ENCODE measurements around the gene FGF5.
A peak's percentile ranks its signal among the peaks of the same experiment; 100 is the strongest.

Gene FGF5

GRCh38 chr4:80266253-80266901 is at the start of gene FGF5:
Gene FGF5, plus strand, starts transcription at chr4:80266664. Its CDS starts 161 bp downstream, at chr4:80266825.
- intact Hi-C loops (cut with micrococcal nuclease) = no loop called here
- no peaks in the 10 kb centered on the region for H3K36me3 Mint-ChIP-seq (ENCODE audit: low read depth)
- no peak within 1 kb of the TSS for H3K27ac Mint-ChIP-seq
- H3K9me3 Mint-ChIP-seq = no peaks in the 10 kb centered on the region
- H3K27me3 Mint-ChIP-seq = peaks cover 74% of the 10 kb centered on the region
- H3K4me1 Mint-ChIP-seq (ENCODE audit: low read depth) = peaks cover 27% of the 10 kb centered on the region
- H3K4me3 Mint-ChIP-seq = peak within 1 kb of the TSS; percentile 75

- H3K36me3 Mint-ChIP-seq (ENCODE audit: low read depth) = no peaks in the 10 kb centered on the region
- H3K27me3 Mint-ChIP-seq = peaks cover 4% of the 10 kb centered on the region
- H3K27ac Mint-ChIP-seq = no peak overlapping the region
- H3K4me1 Mint-ChIP-seq (ENCODE audit: low read depth) = no peaks in the 10 kb centered on the region
- H3K4me3 Mint-ChIP-seq = no peak overlapping the region
- H3K9me3 Mint-ChIP-seq = no peaks in the 10 kb centered on the region
- intact Hi-C loops (cut with micrococcal nuclease) = loop anchor here (5.0 to 10.0 kb wide), 2 partner anchors 115 to 1267 kb away; partner anchors contain the start of gene CFAP299
These were observed 47.0 kb upstream of the FGF5 start for GRCh38 chr4:80219301-80220025.

- Mint-ChIP-seq H3K27ac (no peak overlapping the region), H3K27me3 (peaks cover 4% of the 10 kb centered on the region), H3K4me3 (no peak overlapping the region), H3K9me3 (no peaks in the 10 kb centered on the region), H3K4me1 (ENCODE audit: low read depth) (no peaks in the 10 kb centered on the region), H3K36me3 (ENCODE audit: low read depth) (no peaks in the 10 kb centered on the region)
- intact Hi-C loops (cut with micrococcal nuclease) = loop anchor here (10.0 kb wide), 1 partner anchor 114 kb away; the partner anchor contains the start of gene CFAP299
These were observed 45.8 kb upstream of the FGF5 start for GRCh38 chr4:80220711-80221110.

GRCh38 chr4:80221161-80221560 is 45.3 kb upstream of the FGF5 start:
- peaks cover 4% of the 10 kb centered on the region for H3K27me3 Mint-ChIP-seq
- no peak overlapping the region for H3K4me3 Mint-ChIP-seq
- intact Hi-C loops (cut with micrococcal nuclease) = loop anchor here (10.0 kb wide), 1 partner anchor 114 kb away; the partner anchor contains the start of gene CFAP299
- H3K4me1 Mint-ChIP-seq (ENCODE audit: low read depth) = no peaks in the 10 kb centered on the region
- H3K9me3 Mint-ChIP-seq = no peaks in the 10 kb centered on the region
- no peaks in the 10 kb centered on the region for H3K36me3 Mint-ChIP-seq (ENCODE audit: low read depth)
- H3K27ac Mint-ChIP-seq = no peak overlapping the region

- H3K36me3 Mint-ChIP-seq (ENCODE audit: low read depth) = no peaks in the 10 kb centered on the region
- H3K4me3 Mint-ChIP-seq = no peak overlapping the region
- intact Hi-C loops (cut with micrococcal nuclease) = loop anchor here (10.0 kb wide), 1 partner anchor 109 kb away; the partner anchor contains the start of gene CFAP299
These were observed 40.9 kb upstream of the FGF5 start for GRCh38 chr4:80225595-80225994.

GRCh38 chr4:80226094-80226493 is 40.4 kb upstream of the FGF5 start:
- H3K27me3 Mint-ChIP-seq = no peaks in the 10 kb centered on the region
- no peaks in the 10 kb centered on the region for H3K9me3 Mint-ChIP-seq
- H3K4me3 Mint-ChIP-seq = no peak overlapping the region
- H3K4me1 Mint-ChIP-seq (ENCODE audit: low read depth) = no peaks in the 10 kb centered on the region
- H3K36me3 Mint-ChIP-seq (ENCODE audit: low read depth) = no peaks in the 10 kb centered on the region
- no peak overlapping the region for H3K27ac Mint-ChIP-seq
- intact Hi-C loops (cut with micrococcal nuclease) = loop anchor here (10.0 kb wide), 1 partner anchor 109 kb away; the partner anchor contains the start of gene CFAP299

More at GRCh38 chr4:80225595-80225994, 40.9 kb upstream of the FGF5 start:
- Mint-ChIP-seq H3K27ac (no peak overlapping the region), H3K27me3 (peaks cover 1% of the 10 kb centered on the region), H3K4me1 (ENCODE audit: low read depth) (no peaks in the 10 kb centered on the region), H3K9me3 (no peaks in the 10 kb centered on the region)

- intact Hi-C loops (cut with micrococcal nuclease) = loop anchor here (10.0 kb wide), 1 partner anchor 106 kb away; the partner anchor contains the start of gene CFAP299
- H3K4me3 Mint-ChIP-seq = no peak overlapping the region
- no peaks in the 10 kb centered on the region for H3K27me3 Mint-ChIP-seq
- no peaks in the 10 kb centered on the region for H3K4me1 Mint-ChIP-seq (ENCODE audit: low read depth)
- no peaks in the 10 kb centered on the region for H3K36me3 Mint-ChIP-seq (ENCODE audit: low read depth)
- no peak overlapping the region for H3K27ac Mint-ChIP-seq
- H3K9me3 Mint-ChIP-seq = no peaks in the 10 kb centered on the region
These were observed 38.0 kb upstream of the FGF5 start for GRCh38 chr4:80228460-80228859.

GRCh38 chr4:80229128-80229527 is 37.3 kb upstream of the FGF5 start:
- no peaks in the 10 kb centered on the region for H3K4me1 Mint-ChIP-seq (ENCODE audit: low read depth)
- intact Hi-C loops (cut with micrococcal nuclease) = loop anchor here (10.0 kb wide), 1 partner anchor 106 kb away; the partner anchor contains the start of gene CFAP299
- H3K4me3 Mint-ChIP-seq = no peak overlapping the region
- H3K36me3 Mint-ChIP-seq (ENCODE audit: low read depth) = no peaks in the 10 kb centered on the region
- no peaks in the 10 kb centered on the region for H3K9me3 Mint-ChIP-seq
- no peak overlapping the region for H3K27ac Mint-ChIP-seq
- no peaks in the 10 kb centered on the region for H3K27me3 Mint-ChIP-seq

GRCh38 chr4:80229590-80229989 is 36.9 kb upstream of the FGF5 start:
- H3K4me3 Mint-ChIP-seq = no peak overlapping the region
- H3K4me1 Mint-ChIP-seq (ENCODE audit: low read depth) = no peaks in the 10 kb centered on the region
- no peaks in the 10 kb centered on the region for H3K27me3 Mint-ChIP-seq
- no peaks in the 10 kb centered on the region for H3K36me3 Mint-ChIP-seq (ENCODE audit: low read depth)
- intact Hi-C loops (cut with micrococcal nuclease) = loop anchor here (10.0 kb wide), 1 partner anchor 105 kb away; the partner anchor contains the start of gene CFAP299
- H3K9me3 Mint-ChIP-seq = no peaks in the 10 kb centered on the region
- H3K27ac Mint-ChIP-seq = no peak overlapping the region

- no peak overlapping the region for H3K4me3 Mint-ChIP-seq
- no peak overlapping the region for H3K27ac Mint-ChIP-seq
- no peaks in the 10 kb centered on the region for H3K4me1 Mint-ChIP-seq (ENCODE audit: low read depth)
- H3K36me3 Mint-ChIP-seq (ENCODE audit: low read depth) = no peaks in the 10 kb centered on the region
- no peaks in the 10 kb centered on the region for H3K9me3 Mint-ChIP-seq
- intact Hi-C loops (cut with micrococcal nuclease) = no loop called here
- no peaks in the 10 kb centered on the region for H3K27me3 Mint-ChIP-seq
These were observed 35.3 kb upstream of the FGF5 start for GRCh38 chr4:80231180-80231579.

GRCh38 chr4:80232707-80233370 is 33.6 kb upstream of the FGF5 start:
- Mint-ChIP-seq H3K4me3 (no peak overlapping the region), H3K27me3 (no peaks in the 10 kb centered on the region), H3K27ac (no peak overlapping the region), H3K4me1 (ENCODE audit: low read depth) (no peaks in the 10 kb centered on the region), H3K36me3 (ENCODE audit: low read depth) (no peaks in the 10 kb centered on the region), H3K9me3 (no peaks in the 10 kb centered on the region)
- intact Hi-C loops (cut with micrococcal nuclease) = no loop called here

- intact Hi-C loops (cut with micrococcal nuclease) = no loop called here
- no peak overlapping the region for H3K27ac Mint-ChIP-seq
- H3K36me3 Mint-ChIP-seq (ENCODE audit: low read depth) = no peaks in the 10 kb centered on the region
- H3K4me3 Mint-ChIP-seq = no peak overlapping the region
- H3K4me1 Mint-ChIP-seq (ENCODE audit: low read depth) = no peaks in the 10 kb centered on the region
- no peaks in the 10 kb centered on the region for H3K9me3 Mint-ChIP-seq
- H3K27me3 Mint-ChIP-seq = no peaks in the 10 kb centered on the region
These were observed 33.1 kb upstream of the FGF5 start for GRCh38 chr4:80233390-80233789.

- Mint-ChIP-seq H3K36me3 (ENCODE audit: low read depth) (no peaks in the 10 kb centered on the region), H3K4me3 (no peak overlapping the region), H3K9me3 (no peaks in the 10 kb centered on the region), H3K27me3 (no peaks in the 10 kb centered on the region), H3K27ac (no peak overlapping the region), H3K4me1 (ENCODE audit: low read depth) (no peaks in the 10 kb centered on the region)
- intact Hi-C loops (cut with micrococcal nuclease) = no loop called here
These were observed 31.0 kb upstream of the FGF5 start for GRCh38 chr4:80235451-80235850.

- H3K9me3 Mint-ChIP-seq = no peaks in the 10 kb centered on the region
- H3K27me3 Mint-ChIP-seq = no peaks in the 10 kb centered on the region
- no peak overlapping the region for H3K27ac Mint-ChIP-seq
- H3K4me1 Mint-ChIP-seq (ENCODE audit: low read depth) = no peaks in the 10 kb centered on the region
- no peak overlapping the region for H3K4me3 Mint-ChIP-seq
- no peaks in the 10 kb centered on the region for H3K36me3 Mint-ChIP-seq (ENCODE audit: low read depth)
- intact Hi-C loops (cut with micrococcal nuclease) = no loop called here
These were observed 28.5 kb upstream of the FGF5 start for GRCh38 chr4:80237992-80238391.

All from dendritic cell treated with granulocyte-macrophage colony-stimulating factor and Interleukin-4, amounts not matched to agents 40 ng/mL and 50 ng/mL, for 4 days (primary cell).